GM12892 (cell line): Measurements from ENCODE around the gene PAX7.

ENCODE experiments used
- POLR2A ChIP-seq: IDR thresholded peaks from 2 replicates; pipeline ENCODE4 v1.6.1; 2011; ENCODE audit warnings: low read depth, low read length, control low read depth
- TAF1 ChIP-seq: IDR thresholded peaks from 2 replicates; pipeline ENCODE4 v1.6.1; 2011; ENCODE audit warnings: low read depth, mild to moderate bottlenecking, control low read depth, low read length, borderline replicate concordance

- TF ChIP-seq TAF1 (no peak), POLR2A (no peak)
These were observed 1.0 kb downstream of the PAX7 start for GRCh38 chr1:18631496-18632217.
